ENCODE measurements around the gene LDLR.

Gene LDLR

DNA sequence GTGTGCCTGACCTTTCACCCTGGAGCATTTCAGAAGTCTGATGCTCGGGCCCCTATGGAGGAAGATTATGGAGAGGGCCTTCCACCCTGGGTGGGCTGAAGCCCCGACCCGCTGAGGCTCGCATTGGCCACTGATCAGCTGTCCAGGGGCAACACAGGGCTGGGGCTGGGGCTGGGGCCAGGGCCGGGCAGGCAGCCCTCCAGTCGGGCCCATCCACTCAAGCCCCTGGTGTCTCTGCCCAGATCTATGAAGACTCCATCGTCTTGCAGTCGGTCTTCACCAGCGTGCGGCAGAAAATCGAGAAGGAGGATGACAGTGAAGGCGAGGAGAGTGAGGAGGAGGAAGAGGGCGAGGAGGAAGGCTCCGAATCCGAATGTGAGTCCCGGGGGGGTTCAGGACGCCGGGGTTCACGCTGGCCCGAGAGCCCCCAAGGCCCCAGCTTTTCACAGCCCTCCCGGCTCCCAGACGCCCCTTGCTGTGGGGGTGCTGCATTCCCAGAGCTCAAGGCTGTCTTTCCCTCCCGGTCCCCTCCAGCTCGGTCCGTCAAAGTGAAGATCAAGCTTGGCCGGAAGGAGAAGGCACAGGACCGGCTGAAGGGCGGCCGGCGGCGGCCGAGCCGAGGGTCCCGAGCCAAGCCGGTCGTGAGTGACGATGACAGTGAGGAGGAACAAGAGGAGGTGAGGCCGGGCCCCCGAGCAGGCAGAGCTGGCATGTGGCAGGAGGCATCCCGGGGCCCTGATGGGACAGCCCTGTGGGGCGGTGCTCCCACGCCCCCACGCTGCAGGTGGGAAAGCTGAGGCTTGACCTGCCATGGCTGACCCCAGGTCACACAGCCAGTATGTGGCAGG, 29.5 kb upstream of the LDLR start:
- no peak overlapping the region for H3K4me3 ChIP-seq (ENCODE audit: low read depth, low read length)
- TF ChIP-seq, protein P1, sequence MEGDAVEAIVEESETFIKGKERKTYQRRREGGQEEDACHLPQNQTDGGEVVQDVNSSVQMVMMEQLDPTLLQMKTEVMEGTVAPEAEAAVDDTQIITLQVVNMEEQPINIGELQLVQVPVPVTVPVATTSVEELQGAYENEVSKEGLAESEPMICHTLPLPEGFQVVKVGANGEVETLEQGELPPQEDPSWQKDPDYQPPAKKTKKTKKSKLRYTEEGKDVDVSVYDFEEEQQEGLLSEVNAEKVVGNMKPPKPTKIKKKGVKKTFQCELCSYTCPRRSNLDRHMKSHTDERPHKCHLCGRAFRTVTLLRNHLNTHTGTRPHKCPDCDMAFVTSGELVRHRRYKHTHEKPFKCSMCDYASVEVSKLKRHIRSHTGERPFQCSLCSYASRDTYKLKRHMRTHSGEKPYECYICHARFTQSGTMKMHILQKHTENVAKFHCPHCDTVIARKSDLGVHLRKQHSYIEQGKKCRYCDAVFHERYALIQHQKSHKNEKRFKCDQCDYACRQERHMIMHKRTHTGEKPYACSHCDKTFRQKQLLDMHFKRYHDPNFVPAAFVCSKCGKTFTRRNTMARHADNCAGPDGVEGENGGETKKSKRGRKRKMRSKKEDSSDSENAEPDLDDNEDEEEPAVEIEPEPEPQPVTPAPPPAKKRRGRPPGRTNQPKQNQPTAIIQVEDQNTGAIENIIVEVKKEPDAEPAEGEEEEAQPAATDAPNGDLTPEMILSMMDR (IDR thresholded peaks at IDR 0.05; ENCODE audit: control insufficient read depth, extremely low read depth, insufficient read depth): no peak
- DNase-seq (ENCODE audit: low read depth): no peak

DNA sequence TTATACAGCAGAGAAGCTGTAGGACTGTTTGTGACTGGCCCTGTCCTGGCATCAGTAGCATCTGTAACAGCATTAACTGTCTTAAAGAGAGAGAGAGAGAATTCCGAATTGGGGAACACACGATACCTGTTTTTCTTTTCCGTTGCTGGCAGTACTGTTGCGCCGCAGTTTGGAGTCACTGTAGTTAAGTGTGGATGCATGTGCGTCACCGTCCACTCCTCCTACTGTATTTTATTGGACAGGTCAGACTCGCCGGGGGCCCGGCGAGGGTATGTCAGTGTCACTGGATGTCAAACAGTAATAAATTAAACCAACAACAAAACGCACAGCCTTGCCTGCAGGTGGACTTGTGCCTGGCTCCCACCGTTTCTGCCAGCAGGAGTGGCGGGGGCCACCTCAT, 27.3 kb upstream of the LDLR start:
- TF ChIP-seq, protein P1 (IDR thresholded peaks at IDR 0.05; ENCODE audit: control insufficient read depth, extremely low read depth, insufficient read depth): no peak
- H3K4me3 ChIP-seq (ENCODE audit: low read depth, low read length): no peak overlapping the region
- no peak for DNase-seq (ENCODE audit: low read depth)

DNA sequence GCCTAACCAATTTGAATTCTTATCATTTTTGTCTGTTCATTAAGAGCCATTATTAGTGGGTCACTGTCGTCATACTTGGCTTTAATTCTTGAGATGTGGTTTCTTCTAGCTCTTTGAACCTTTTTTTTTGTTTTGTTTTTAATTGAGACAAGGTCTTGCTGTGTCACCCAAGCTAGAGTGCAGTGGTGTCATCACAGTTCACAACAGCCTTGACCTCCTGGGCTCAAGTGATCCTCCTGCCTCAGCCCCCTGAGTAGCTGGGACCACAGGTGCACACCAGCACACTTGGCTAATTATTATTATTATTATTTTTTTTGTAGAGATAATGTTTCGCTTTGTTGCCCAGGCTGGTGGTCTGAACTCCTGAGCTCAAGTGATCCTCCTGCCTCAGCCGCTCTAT, 25.8 kb upstream of the LDLR start:
- no peak for DNase-seq (ENCODE audit: low read depth)
- TF ChIP-seq, protein P1 (IDR thresholded peaks at IDR 0.05; ENCODE audit: control insufficient read depth, extremely low read depth, insufficient read depth): no peak
- no peak overlapping the region for H3K4me3 ChIP-seq (ENCODE audit: low read depth, low read length)

DNA sequence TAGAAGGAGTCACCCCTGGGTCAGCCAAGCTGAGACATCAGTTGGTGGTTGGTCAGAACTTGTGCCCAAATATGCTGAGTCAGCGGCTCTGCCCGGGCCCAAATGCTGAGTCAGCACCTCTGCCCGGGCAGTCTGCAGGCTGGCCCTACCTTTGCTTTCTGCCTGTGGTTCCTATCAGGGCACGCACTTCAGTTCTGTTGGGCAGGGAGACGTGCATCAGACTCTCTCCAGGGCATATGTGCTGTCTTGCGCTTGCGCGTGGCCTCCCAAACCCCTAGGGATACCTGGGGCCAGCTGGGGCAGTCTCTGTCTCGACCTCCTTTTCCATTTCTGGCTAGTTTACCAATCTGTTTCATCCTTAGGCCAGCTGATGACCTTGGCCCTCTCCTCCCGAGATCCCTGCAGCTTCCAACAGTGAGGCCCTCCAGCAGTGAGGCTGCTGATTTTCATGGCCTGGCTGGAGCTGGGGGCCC, 24.4 kb upstream of the LDLR start:
- H3K4me3 ChIP-seq (ENCODE audit: low read depth, low read length): no peak overlapping the region
- TF ChIP-seq, protein P1 (IDR thresholded peaks at IDR 0.05; ENCODE audit: control insufficient read depth, extremely low read depth, insufficient read depth): no peak
- DNase-seq (ENCODE audit: low read depth): peak; percentile 15

DNA sequence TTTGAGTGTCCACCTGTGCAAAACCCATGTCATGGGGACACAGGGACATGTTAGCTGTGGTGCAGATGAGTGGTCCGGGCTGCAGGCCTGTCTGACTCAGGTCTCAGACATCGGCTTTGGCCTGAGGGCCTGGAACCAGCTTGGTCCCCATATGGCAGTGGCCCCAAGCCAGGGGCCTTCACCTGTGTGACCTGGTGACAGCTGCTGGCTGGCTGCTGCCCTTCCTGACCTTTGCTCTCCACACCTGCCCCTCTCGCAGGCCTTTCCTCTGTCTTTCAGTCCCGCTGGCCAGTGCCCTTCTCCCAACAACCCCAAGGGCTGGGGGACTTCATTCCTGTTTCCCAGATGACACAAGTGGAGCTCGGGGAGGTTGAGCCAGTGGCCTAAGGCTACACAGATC, 22.9 kb upstream of the LDLR start:
- DNase-seq (ENCODE audit: low read depth): no peak
- H3K4me3 ChIP-seq (ENCODE audit: low read depth, low read length): no peak overlapping the region
- TF ChIP-seq, protein P1 (IDR thresholded peaks at IDR 0.05; ENCODE audit: control insufficient read depth, extremely low read depth, insufficient read depth): no peak

DNA sequence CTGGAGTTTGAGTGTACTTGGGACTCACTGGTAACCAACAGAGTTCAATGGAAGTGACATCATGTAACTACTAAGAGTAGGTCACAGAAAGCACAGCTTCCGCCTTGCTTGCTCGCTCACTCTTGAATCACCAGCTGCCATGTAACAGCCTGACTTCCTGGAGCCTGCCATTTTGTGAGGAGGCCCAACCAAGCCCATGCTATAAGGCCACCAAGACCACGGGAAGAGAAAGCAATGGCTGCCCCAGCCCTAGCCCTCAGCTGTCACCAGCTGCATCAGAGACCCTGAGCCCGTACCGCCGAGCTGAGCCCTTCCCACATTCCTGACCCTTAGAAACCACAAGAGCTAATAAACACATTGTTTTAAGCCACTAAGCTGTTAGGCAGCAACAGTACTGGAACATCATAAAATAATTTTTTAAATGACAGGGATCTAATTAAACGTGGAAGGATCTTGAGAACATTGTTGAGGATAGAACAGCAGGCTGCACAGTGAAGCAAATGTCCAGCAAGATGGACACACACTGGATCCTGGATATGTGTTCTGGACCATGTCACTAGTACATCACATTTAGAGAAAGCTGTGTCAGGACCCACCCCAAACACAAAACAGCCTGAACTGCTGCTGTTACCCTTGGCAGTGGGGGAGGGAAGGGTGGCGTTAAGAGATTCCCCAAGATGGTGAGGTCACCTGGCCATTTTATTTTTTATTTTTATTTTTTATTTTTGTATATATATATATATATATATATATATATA, 21.7 kb upstream of the LDLR start:
- H3K4me3 ChIP-seq (ENCODE audit: low read depth, low read length): no peak overlapping the region
- DNase-seq (ENCODE audit: low read depth): no peak
- TF ChIP-seq, protein P1 (IDR thresholded peaks at IDR 0.05; ENCODE audit: control insufficient read depth, extremely low read depth, insufficient read depth): no peak
